C4-2B (cell line): Measurements from ENCODE around the gene SLC48A1.

Experiments used
- CTCF ChIP-seq: fragments of 450-650 bp; conservative IDR thresholded peaks from 2 replicates; pipeline ENCODE4 v1.5.1; 2017; ENCODE audit warnings: mild to moderate bottlenecking
- ZFX ChIP-seq: fragments of 450-650 bp; IDR thresholded peaks from 2 replicates; pipeline ENCODE4 v1.6.1; 2017

- no peak for TF ChIP-seq CTCF
- no peak for TF ChIP-seq ZFX
These were observed 1.7 kb upstream of the SLC48A1 start for GRCh38 chr12:47771304-47771703.
